HG02798 (cell line): ENCODE data around the gene CCDC51.

Experiments
- ATAC-seq: cut with Tn5 transposase; IDR thresholded peaks from one replicate; pipeline ENCODE4 v1.9.1; 2021; ENCODE audit warnings: mild to moderate bottlenecking; ENCODE audit not compliant: unreplicated experiment, poor library complexity

The CCDC51 gene

DNA sequence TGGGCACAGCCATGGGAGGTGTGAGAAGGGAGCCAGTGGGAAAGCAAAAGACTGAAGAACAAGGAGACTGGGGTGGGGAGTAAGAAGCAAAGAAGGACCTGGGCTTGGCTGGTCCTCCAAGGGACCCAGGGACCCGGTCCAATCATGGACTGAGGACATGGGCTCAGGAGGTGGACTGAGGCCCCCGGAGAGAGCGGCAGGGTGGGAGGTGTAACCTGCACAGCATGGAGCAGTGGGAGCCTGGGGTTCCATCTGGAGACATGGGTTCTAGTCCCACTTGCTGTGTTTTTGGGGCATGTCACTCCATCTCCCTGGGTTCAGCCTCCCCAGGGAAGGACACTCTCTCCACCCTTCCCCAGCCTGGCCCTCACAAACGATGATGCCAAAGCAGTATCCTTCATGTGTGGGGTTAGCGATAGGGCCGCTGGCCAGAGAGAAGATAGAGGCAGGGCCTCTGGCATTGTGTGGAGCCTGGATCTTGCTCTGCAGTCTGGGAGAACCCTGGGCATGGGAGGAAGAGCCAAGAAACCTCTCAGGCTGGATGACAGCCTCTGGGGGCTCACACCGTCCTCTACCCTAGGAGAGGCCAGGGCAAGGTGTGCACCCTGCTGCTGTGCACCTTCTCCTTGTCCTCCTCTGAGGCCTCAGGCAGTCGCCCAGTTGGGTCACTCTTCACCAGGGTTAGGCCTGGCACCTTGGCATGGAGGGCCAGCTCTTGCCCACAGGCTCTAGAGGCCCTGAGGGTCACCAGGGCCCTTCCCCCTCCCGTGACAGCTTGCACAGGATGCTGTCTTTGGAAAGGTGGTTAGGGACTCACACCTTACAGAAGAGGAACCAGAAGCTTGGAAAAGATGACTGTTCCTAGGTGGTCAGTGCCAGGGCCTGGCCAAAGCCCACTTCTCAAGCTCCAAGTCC lies 41.9 kb downstream of the CCDC51 start:
- ATAC-seq = no peak

DNA sequence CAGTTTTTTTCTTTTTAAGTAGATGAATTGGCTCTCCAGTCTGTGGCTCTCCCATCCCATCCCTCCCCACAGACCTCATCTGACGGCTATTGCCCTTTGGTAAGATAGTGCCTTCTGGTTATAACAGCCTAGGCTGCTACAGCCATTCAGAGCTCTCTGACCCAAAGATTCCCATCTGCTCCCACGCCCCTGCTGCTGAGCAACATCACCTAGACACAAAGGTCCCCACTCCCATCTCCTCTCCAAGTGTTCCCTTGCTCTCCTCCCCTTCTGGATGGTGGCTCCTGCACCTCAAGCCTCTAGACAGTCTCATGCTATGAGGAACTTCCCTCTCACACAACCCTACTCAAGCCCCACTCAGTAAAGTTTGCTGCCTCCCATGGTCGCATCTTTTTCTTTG lies 44.2 kb downstream of the CCDC51 start:
- no peak for ATAC-seq

DNA sequence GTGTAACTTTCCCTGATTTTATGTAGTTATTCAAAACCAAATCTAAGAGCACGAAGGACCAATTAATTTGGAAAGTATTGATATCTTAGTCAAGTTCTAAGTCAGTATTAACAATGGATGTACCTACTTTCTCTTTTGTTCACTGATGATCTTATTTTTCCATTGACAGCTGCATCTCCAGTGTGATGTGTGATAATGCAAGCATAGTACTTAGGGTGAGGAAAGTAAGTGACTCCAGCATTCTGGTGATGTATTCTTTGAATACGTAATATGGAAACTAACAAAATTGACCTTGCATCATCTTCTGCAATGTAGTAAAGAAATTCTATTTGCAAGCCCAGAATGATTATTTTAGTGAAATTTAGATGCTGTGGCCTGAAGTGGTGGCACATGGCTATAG lies 45.5 kb downstream of the CCDC51 start:
- no peak for ATAC-seq

DNA sequence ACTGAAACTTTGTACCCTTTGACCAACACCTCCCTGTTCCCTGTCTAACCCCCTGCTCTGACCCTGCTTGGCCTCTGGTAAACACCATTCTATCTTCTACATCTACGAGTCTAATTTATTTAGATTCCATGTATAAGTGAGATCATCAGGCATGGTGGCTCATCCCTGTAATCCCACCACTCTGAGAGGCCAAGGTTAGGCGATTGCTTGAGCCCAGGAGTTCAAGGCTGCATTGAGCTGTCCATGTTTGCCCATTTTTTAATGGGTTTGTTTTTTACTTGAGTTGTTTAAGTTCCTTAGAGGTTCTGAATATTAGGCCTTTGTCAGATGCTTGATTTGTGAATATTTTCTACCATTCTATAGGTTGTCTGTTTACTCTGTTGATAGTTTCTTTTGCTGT lies 51.0 kb downstream of the CCDC51 start:
- ATAC-seq = no peak

DNA sequence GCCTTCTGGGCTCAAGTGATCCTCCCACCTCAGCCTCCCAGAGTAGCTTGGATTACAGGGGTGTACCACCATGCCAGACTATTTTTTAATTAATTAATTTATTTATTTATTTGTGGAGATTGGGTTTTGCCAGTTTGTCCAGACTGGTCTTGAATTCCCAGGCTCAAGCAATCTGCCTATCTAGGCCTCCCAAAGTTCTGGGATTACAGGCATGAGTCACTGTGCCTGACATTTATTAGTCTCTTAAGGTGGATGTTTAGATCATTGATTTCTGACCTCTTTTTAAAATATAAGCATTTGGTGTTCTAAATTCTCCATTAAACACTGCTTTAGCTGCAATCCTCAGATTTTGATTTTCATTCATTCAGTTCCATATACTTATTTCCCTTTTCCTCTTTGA lies 52.3 kb downstream of the CCDC51 start:
- no peak for ATAC-seq
